H1 (cell line): ENCODE data around the gene GPER1. TPM values are rescaled to one million over a fixed set of nuclear protein-coding genes. Genes with fewer than 3 reads are reported as not detected.
A peak's percentile ranks its signal among the peaks of the same experiment; 100 is the strongest.

Experiments
- CTCF ChIA-PET: fragments of 300-600 bp; sonication (Branson Sonifier 250); formaldehyde crosslinking; loops from one replicate; lab custom pipeline; 2021; ENCODE audit not compliant: partially characterized antibody; lab: Charles Lee
- POLR2A ChIA-PET: fragments of 300-600 bp; sonication (Branson Sonifier 250); formaldehyde crosslinking; loops from one replicate; lab custom pipeline; 2021; ENCODE audit warnings: inconsistent platforms; ENCODE audit not compliant: partially characterized antibody; lab: Charles Lee
- DNase-seq, 2 experiments: peaks; one replicate each; pipeline versions ENCODE4 v3.0.0 to v3.0.0-alpha.2; 2010 to 2022; ENCODE audit warnings: low spot score in 2 of 2, low read depth in 1 of 2, mixed read lengths in 1 of 2
- FAIRE-seq: peaks from 2 replicates; lab custom pipeline; 2011; peaks lifted over from hg19 to GRCh38; lab: Jason Lieb, UNC
- H2AFZ ChIP-seq: 2 replicates; pipeline ENCODE4 v1.8.1; 2012; ENCODE audit warnings: low read length, inconsistent platforms
- H2AK5ac ChIP-seq: 2 replicates; pipeline ENCODE4 v1.6.1; 2013; ENCODE audit warnings: low read depth, low read length
- H2BK120ac ChIP-seq: replicated peaks from 2 replicates; pipeline ENCODE3; 2013; ENCODE audit warnings: low read depth, low read length, inconsistent platforms
- H2BK12ac ChIP-seq: 2 replicates; pipeline ENCODE4 v1.6.1; 2013; ENCODE audit warnings: low read depth, low read length
- H2BK15ac ChIP-seq: 2 replicates; pipeline ENCODE4 v1.6.1; 2013; ENCODE audit warnings: low read length
- H2BK20ac ChIP-seq: 2 replicates; pipeline ENCODE4 v1.6.1; 2013; ENCODE audit warnings: low read length
- H2BK5ac ChIP-seq: 2 replicates; pipeline ENCODE4 v1.6.1; 2013; ENCODE audit warnings: low read depth, low read length
- H3K14ac ChIP-seq: 2 replicates; pipeline ENCODE4 v1.6.1; 2013; ENCODE audit warnings: inconsistent platforms; ENCODE audit not compliant: insufficient read length
- H3K18ac ChIP-seq: 2 replicates; pipeline ENCODE4 v1.6.1; 2013; ENCODE audit warnings: low read length; ENCODE audit errors: extremely low read depth
- H3K23ac ChIP-seq: 2 replicates; pipeline ENCODE4 v1.6.1; 2013; ENCODE audit warnings: inconsistent platforms; ENCODE audit not compliant: insufficient read length
- H3K23me2 ChIP-seq: 2 replicates; pipeline ENCODE4 v1.6.1; 2013; ENCODE audit warnings: low read depth, low read length
- H3K27ac ChIP-seq: 2 replicates; pipeline ENCODE4 v1.6.1; 2011; ENCODE audit warnings: low read depth, low read length, inconsistent platforms
- H3K27me3 ChIP-seq, 4 experiments: replicated peaks in 1 of 4; 1 replicate in 1 of 4; 2 replicates in 3 of 4; pipeline versions ENCODE4 v1.6.1 to v1.8.1; 2011 to 2013; ENCODE audit warnings: low read length in 3 of 4, mild to moderate bottlenecking in 3 of 4, inconsistent platforms in 2 of 4, mixed read lengths in 2 of 4, moderate library complexity in 1 of 4; ENCODE audit not compliant: control insufficient read depth in 3 of 4, insufficient read depth in 3 of 4; ENCODE audit errors: extremely low read depth in 1 of 4
- H3K36me3 ChIP-seq, 4 experiments: 2 replicates each; pipeline versions ENCODE4 v1.6.1 to v1.8.1; 2011 to 2013; ENCODE audit warnings: mild to moderate bottlenecking in 4 of 4, low read length in 3 of 4, moderate library complexity in 2 of 4, control low read depth in 1 of 4, inconsistent platforms in 1 of 4; ENCODE audit not compliant: insufficient read depth in 4 of 4, control insufficient read depth in 2 of 4
- H3K4ac ChIP-seq: replicated peaks from 2 replicates; pipeline ENCODE3; 2013; ENCODE audit warnings: low read length, low read depth, mixed read lengths, inconsistent platforms; ENCODE audit not compliant: insufficient read length
- H3K4me1 ChIP-seq, 4 experiments: replicated peaks in 1 of 4; 1 replicate in 1 of 4; 2 replicates in 3 of 4; pipeline versions ENCODE4 v1.6.1 to v1.8.1; 2011 to 2013; ENCODE audit warnings: low read length in 3 of 4, inconsistent platforms in 2 of 4, mixed read lengths in 1 of 4; ENCODE audit not compliant: insufficient read depth in 4 of 4, control insufficient read depth in 3 of 4
- H3K4me2 ChIP-seq, 2 experiments: 2 replicates each; pipeline versions ENCODE4 v1.6.1 to v1.8.1; 2011 to 2013; ENCODE audit warnings: low read depth in 2 of 2, low read length in 2 of 2, control low read depth in 1 of 2, inconsistent platforms in 1 of 2, mild to moderate bottlenecking in 1 of 2; ENCODE audit not compliant: insufficient read depth in 1 of 2
- H3K4me3 ChIP-seq, 4 experiments: fragments of 200-600, 300-600 bp in 1 of 4; sonication (generic), shearing (Covaris generic), sonication (Bioruptor Twin) in 1 of 4; 2 replicates each; pipeline versions ENCODE4 v1.5.1 to v1.8.1; 2011 to 2016; ENCODE audit warnings: low read length in 4 of 4, low read depth in 3 of 4, control low read depth in 2 of 4, inconsistent platforms in 2 of 4, mild to moderate bottlenecking in 2 of 4, mixed read lengths in 1 of 4, moderate library complexity in 1 of 4; ENCODE audit not compliant: insufficient read depth in 2 of 4; ENCODE audit errors: extremely low read depth in 1 of 4
- H3K56ac ChIP-seq: replicated peaks from 2 replicates; pipeline ENCODE3; 2013; ENCODE audit warnings: low read depth, mild to moderate bottlenecking, mixed read lengths, low read length, inconsistent platforms; ENCODE audit not compliant: insufficient read length
- H3K79me1 ChIP-seq: 2 replicates; pipeline ENCODE4 v1.6.1; 2013; ENCODE audit warnings: low read depth, low read length, control low read depth
- H3K79me2 ChIP-seq, 2 experiments: 2 replicates each; pipeline versions ENCODE4 v1.6.1 to v1.8.1; 2012 to 2013; ENCODE audit warnings: low read length in 2 of 2, mild to moderate bottlenecking in 2 of 2, inconsistent platforms in 1 of 2; ENCODE audit not compliant: insufficient read depth in 2 of 2, control insufficient read depth in 1 of 2
- H3K9ac ChIP-seq, 4 experiments: replicated peaks in 1 of 4; 1 replicate in 1 of 4; 2 replicates in 3 of 4; pipeline versions ENCODE4 v1.6.1 to v1.8.1; 2011 to 2013; ENCODE audit warnings: low read depth in 3 of 4, low read length in 3 of 4, control low read depth in 2 of 4, mild to moderate bottlenecking in 2 of 4, moderate library complexity in 2 of 4, inconsistent platforms in 1 of 4; ENCODE audit errors: extremely low read depth in 1 of 4
- H3K9me3 ChIP-seq, 2 experiments: 2 replicates each; pipeline versions ENCODE4 v1.6.1 to v1.8.1; 2012 to 2013; ENCODE audit warnings: mild to moderate bottlenecking in 2 of 2, moderate library complexity in 2 of 2, control low read depth in 1 of 2, inconsistent platforms in 1 of 2, low read depth in 1 of 2, low read length in 1 of 2, mixed read lengths in 1 of 2; ENCODE audit not compliant: insufficient read depth in 2 of 2
- H4K20me1 ChIP-seq, 2 experiments: replicated peaks in 1 of 2; 2 replicates each; pipeline versions ENCODE3 to v1.8.1; 2011 to 2013; ENCODE audit warnings: inconsistent platforms in 2 of 2, low read length in 2 of 2, mild to moderate bottlenecking in 1 of 2; ENCODE audit not compliant: insufficient read depth in 2 of 2, control insufficient read depth in 1 of 2
- H4K5ac ChIP-seq: 2 replicates; pipeline ENCODE4 v1.6.1; 2013; ENCODE audit warnings: low read length, low read depth, mixed read lengths, inconsistent platforms; ENCODE audit not compliant: insufficient read length
- H4K8ac ChIP-seq: 2 replicates; pipeline ENCODE4 v1.8.0; 2013; ENCODE audit warnings: mild to moderate bottlenecking, moderate library complexity, low read length, inconsistent platforms; ENCODE audit not compliant: insufficient read depth; ENCODE audit errors: extremely low read depth
- H4K91ac ChIP-seq: replicated peaks from 2 replicates; pipeline ENCODE3; 2013; ENCODE audit warnings: low read length, mixed read lengths, inconsistent platforms; ENCODE audit not compliant: insufficient read length
- BACH1 ChIP-seq: IDR thresholded peaks from 2 replicates; pipeline ENCODE4 v1.6.1; 2012; ENCODE audit warnings: low read length, improper control_type of control experiment
- CBX5 ChIP-seq: fragments of 300-800, 300-1000 bp; sonication (generic); IDR thresholded peaks from 2 replicates; pipeline ENCODE4 v1.7.1; 2016; ENCODE audit warnings: antibody characterized with exemption, low read length, low read depth
- CEBPB ChIP-seq: IDR thresholded peaks from 2 replicates; pipeline ENCODE4 v1.6.1; 2012; ENCODE audit warnings: low read depth, low read length
- HDAC2 ChIP-seq, 2 experiments: fragments of 300-600 bp in 1 of 2; sonication (generic) in 1 of 2; IDR thresholded peaks; 2 replicates each; pipeline ENCODE4 v1.6.1; 2011 to 2012; ENCODE audit warnings: low read depth in 2 of 2, low read length in 2 of 2, mild to moderate bottlenecking in 2 of 2, moderate library complexity in 2 of 2, borderline replicate concordance in 1 of 2, inconsistent platforms in 1 of 2
- KDM1A ChIP-seq: fragments of 200-600, 300-600 bp; sonication (generic); IDR thresholded peaks from 2 replicates; pipeline ENCODE4 v1.7.1; 2016; ENCODE audit warnings: mild to moderate bottlenecking, low read length, borderline replicate concordance
- WGBS, 2 experiments: shearing (Covaris generic) in 1 of 2; methylation state at CpG; one replicate each; pipeline versions ENCODE4 v1.1.6 to v1.1.7; 2013 to 2015; ENCODE audit warnings: low lambda C conversion rate in 2 of 2, mixed read lengths in 2 of 2, inconsistent platforms in 1 of 2, low coverage in 1 of 2, missing lambda C conversion rate in 1 of 2; ENCODE audit not compliant: insufficient replicate concordance in 2 of 2, insufficient coverage in 1 of 2, insufficient read length in 1 of 2; ENCODE audit errors: extremely low coverage in 1 of 2, missing lambda C conversion rate in 1 of 2; 5-methylcytosine and 5-hydroxymethylcytosine counted together
- polyA plus RNA-seq, 7 experiments: library from polyadenylated mRNA; depleted of rRNA in 3 of 7; stranded (reverse) in 5 of 7; unstranded in 2 of 7; fragments of >200 nt in 5 of 7; fragments of 200-250 nt in 2 of 7; gene quantifications; 1 replicate in 5 of 7; 2 replicates in 1 of 7; 4 replicates in 1 of 7; pipeline versions ENCODE4 v1.2.1 to v1.2.3, GENCODE V29; 2011 to 2013; ENCODE audit warnings: missing spikeins in 2 of 7, mixed read lengths in 2 of 7
- total RNA-seq: library from RNA; stranded (reverse); fragmentation: NEBNext Ultra II Directional; extraction: Animal tissue kit (Norgen Biotek cat#: 25700); gene quantifications from 2 replicates; pipeline ENCODE4 v1.2.1, GENCODE V29; 2021

GPER1 gene
- total and polyA plus RNA-seq, 2 of the 8 experiments (the other 6 are each of a cell fraction or from before 2014, with no cell fraction given), result 0.24 to 0.47 TPM

DNA sequence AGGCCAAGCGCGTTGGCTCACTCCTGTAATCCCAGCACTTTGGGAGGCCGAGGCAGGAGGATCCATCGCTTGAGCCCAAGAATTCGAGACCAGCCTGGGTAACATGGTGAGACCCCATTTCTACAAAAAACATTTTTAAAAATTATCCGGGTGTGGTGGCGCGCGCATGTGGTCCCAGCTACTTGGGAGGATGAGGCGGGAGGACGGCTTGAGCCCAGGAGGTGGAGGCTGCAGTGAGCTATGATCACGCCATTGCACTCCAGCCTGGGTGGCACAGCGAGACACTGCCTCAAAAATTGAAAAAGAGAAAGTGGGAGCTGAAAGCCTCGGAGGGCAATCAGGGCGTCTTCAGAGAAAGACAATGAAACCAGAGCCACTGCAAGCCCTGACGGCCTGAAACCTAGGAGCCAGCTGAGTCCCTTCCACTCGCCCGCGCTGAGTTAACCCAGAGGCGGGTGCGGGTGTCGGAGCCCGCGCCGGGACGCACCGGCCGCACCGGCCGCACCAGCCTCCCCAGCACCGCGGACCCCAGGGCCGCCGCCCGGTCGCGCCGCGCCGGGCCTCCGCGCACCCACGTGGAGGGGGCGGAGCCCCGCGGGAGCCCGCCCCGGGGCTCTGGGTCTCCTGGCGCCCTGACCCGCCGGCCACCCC is 49.7 kb downstream of the GPER1 start:
- Histone ChIP-seq H3K9ac (peak overlapping the region in 3 of 4 experiments; percentile 50 to 74 (median 60); a peak in 5 of 7 replicates), H3K23me2 (peaks cover 7% of the 10 kb centered on the region), H2AK5ac (no peak overlapping the region; the same call in 1 of the 2 replicates), H3K27me3 (no peaks in the 10 kb centered on the region), H3K56ac (no peak overlapping the region), H2AFZ (no peak overlapping the region), H2BK20ac (no peak overlapping the region), H3K36me3 (no peaks in the 10 kb centered on the region), H3K4me3 (peak overlapping the region; percentile 50 to 76 (median 67)), H3K14ac (no peak overlapping the region), H4K91ac (no peak overlapping the region), H3K4me1 (peaks cover 0 to 6% (median 2%) of the 10 kb centered on the region in 4 experiments; a peak in 4 of 7 replicates), H3K4ac (no peak overlapping the region), H2BK15ac (no peak overlapping the region), H3K18ac (no peak overlapping the region), H2BK120ac (no peak overlapping the region), H4K5ac (no peak overlapping the region), H3K27ac (no peak overlapping the region), H4K8ac (0 out of 2 replicates have a peak overlapping the region, but pooled peaks have one; percentile 16), H2BK5ac (no peak overlapping the region), H3K79me1 (peaks cover 12% of the 10 kb centered on the region), H3K79me2 (peaks cover 4 to 25% of the 10 kb centered on the region in 2 experiments), H4K20me1 (peaks cover 0 to 3% of the 10 kb centered on the region in 2 experiments), H3K4me2 (peak overlapping the region; percentile 63 to 92), H3K23ac (no peak overlapping the region), H2BK12ac (no peak overlapping the region), H3K9me3 (no peaks in the 10 kb centered on the region)
- CTCF ChIA-PET, result interaction anchor here (0.9 to 5.1 kb wide), 11 partner anchors 14 to 144 kb away, joined by 3 to 24 read pairs (median 4); no protein-coding TSS in a partner anchor
- POLR2A ChIA-PET, result interaction anchor here (0.6 to 2.4 kb wide), 10 partner anchors 11 to 300 kb away, joined by 3 to 15 read pairs (median 3); no protein-coding TSS in a partner anchor
- TF ChIP-seq CBX5 (no peak), CEBPB (no peak), KDM1A (no peak), BACH1 (no peak), HDAC2 (IDR thresholded peaks at IDR 0.05; ENCODE audit: borderline replicate concordance in 1 of 2, low read depth in 2 of 2, low read length in 2 of 2) (0 out of 4 replicates have a peak, but pooled peaks of 1 of the 2 experiments have one; percentile 59)
- no peak for DNase-seq
- no peak for FAIRE-seq
- 26% methylated on average over 23 of the region's 51 CpGs; no CpG with 5 or more reads in 1 of the 2 experiments for WGBS, 2 experiments
